H1 (cell line): Measurements from ENCODE around the gene PLPPR2.

ENCODE experiments used
- CBX5 ChIP-seq: fragments of 300-800, 300-1000 bp; sonication (generic); IDR thresholded peaks from 2 replicates; pipeline ENCODE4 v1.7.1; 2016; ENCODE audit warnings: antibody characterized with exemption, low read length, low read depth
- CHD2 ChIP-seq: IDR thresholded peaks from 2 replicates; pipeline ENCODE4 v1.6.1; 2012; ENCODE audit warnings: low read length, improper control_type of control experiment
- JUND ChIP-seq: IDR thresholded peaks from 2 replicates; pipeline ENCODE4 v1.6.1; 2011; ENCODE audit warnings: mild to moderate bottlenecking, improper control_type of control experiment, low read length
- POLR2A ChIP-seq, 2 experiments: IDR thresholded peaks; 1 replicate in 1 of 2; 2 replicates in 1 of 2; pipeline ENCODE4 v1.6.1; 2011; ENCODE audit warnings: low read depth in 2 of 2, low read length in 2 of 2, mild to moderate bottlenecking in 2 of 2; ENCODE audit errors: control extremely low read depth in 1 of 2
- POLR2AphosphoS5 ChIP-seq: IDR thresholded peaks from 2 replicates; pipeline ENCODE4 v1.6.1; 2011; ENCODE audit warnings: low read depth, low read length
- RNF2 ChIP-seq: fragments of 200-900, 300-1000 bp; sonication (generic); IDR thresholded peaks from 2 replicates; pipeline ENCODE4 v1.7.1; 2016; ENCODE audit warnings: borderline replicate concordance, low read depth, mild to moderate bottlenecking, antibody characterized with exemption, low read length; ENCODE audit not compliant: poor library complexity, severe bottlenecking; ENCODE audit errors: missing control alignments
- SP2 ChIP-seq: IDR thresholded peaks from 2 replicates; pipeline ENCODE4 v1.6.1; 2012; ENCODE audit warnings: mild to moderate bottlenecking, low read length, inconsistent platforms
- SRF ChIP-seq: IDR thresholded peaks from 2 replicates; pipeline ENCODE4 v1.6.1; 2011; ENCODE audit warnings: mild to moderate bottlenecking, low read depth, low read length, moderate library complexity
- TF ChIP-seq, protein P1 (sequence below), 3 experiments: IDR thresholded peaks; 1 replicate in 2 of 3; 2 replicates in 1 of 3; pipeline versions ENCODE4 v1.5.1 to v1.6.1; 2011; ENCODE audit warnings: low read length in 3 of 3, mild to moderate bottlenecking in 3 of 3, inconsistent platforms in 2 of 3, low read depth in 1 of 3, moderate library complexity in 1 of 3; ENCODE audit not compliant: insufficient read depth in 1 of 3; ENCODE audit errors: control extremely low read depth in 1 of 3

GRCh38 chr19:11330127-11330526 is 25.1 kb upstream of the PLPPR2 start:
- TF ChIP-seq POLR2AphosphoS5 = no peak
- TF ChIP-seq, protein P1, sequence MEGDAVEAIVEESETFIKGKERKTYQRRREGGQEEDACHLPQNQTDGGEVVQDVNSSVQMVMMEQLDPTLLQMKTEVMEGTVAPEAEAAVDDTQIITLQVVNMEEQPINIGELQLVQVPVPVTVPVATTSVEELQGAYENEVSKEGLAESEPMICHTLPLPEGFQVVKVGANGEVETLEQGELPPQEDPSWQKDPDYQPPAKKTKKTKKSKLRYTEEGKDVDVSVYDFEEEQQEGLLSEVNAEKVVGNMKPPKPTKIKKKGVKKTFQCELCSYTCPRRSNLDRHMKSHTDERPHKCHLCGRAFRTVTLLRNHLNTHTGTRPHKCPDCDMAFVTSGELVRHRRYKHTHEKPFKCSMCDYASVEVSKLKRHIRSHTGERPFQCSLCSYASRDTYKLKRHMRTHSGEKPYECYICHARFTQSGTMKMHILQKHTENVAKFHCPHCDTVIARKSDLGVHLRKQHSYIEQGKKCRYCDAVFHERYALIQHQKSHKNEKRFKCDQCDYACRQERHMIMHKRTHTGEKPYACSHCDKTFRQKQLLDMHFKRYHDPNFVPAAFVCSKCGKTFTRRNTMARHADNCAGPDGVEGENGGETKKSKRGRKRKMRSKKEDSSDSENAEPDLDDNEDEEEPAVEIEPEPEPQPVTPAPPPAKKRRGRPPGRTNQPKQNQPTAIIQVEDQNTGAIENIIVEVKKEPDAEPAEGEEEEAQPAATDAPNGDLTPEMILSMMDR (IDR thresholded peaks at IDR 0.05; ENCODE audit: control extremely low read depth in 1 of 3, insufficient read depth in 1 of 3, low read depth in 1 of 3, low read length in 3 of 3) = no peak
- no peak for TF ChIP-seq CBX5
- TF ChIP-seq SRF = no peak
- TF ChIP-seq SP2 = no peak
- no peak for TF ChIP-seq RNF2
- no peak for TF ChIP-seq POLR2A (IDR thresholded peaks at IDR 0.05; ENCODE audit: control extremely low read depth in 1 of 2, low read depth in 2 of 2, low read length in 2 of 2)
- TF ChIP-seq JUND = no peak
- TF ChIP-seq CHD2 = no peak
